Mesodermal cell (in vitro differentiated cells): ENCODE data around the gene KAZN.
A peak's percentile ranks its signal among the peaks of the same experiment; 100 is the strongest.

Experiments
- H3K27ac ChIP-seq: 2 replicates; pipeline ENCODE4 v1.7.0; 2013; ENCODE audit warnings: mild to moderate bottlenecking, low read depth, low read length, moderate library complexity; ENCODE audit not compliant: severe bottlenecking
- H3K36me3 ChIP-seq: 2 replicates; pipeline ENCODE4 v1.7.1; 2013; ENCODE audit warnings: mild to moderate bottlenecking, low read length, moderate library complexity; ENCODE audit not compliant: control insufficient read depth, insufficient read depth
- H3K4me1 ChIP-seq: one replicate; pipeline ENCODE4 v1.7.1; 2013; ENCODE audit warnings: mild to moderate bottlenecking, low read length; ENCODE audit not compliant: insufficient read depth, control insufficient read depth, poor library complexity, severe bottlenecking
- H3K4me3 ChIP-seq: 2 replicates; pipeline ENCODE4 v1.7.0; 2013; ENCODE audit warnings: low read length, control low read depth, mild to moderate bottlenecking; ENCODE audit not compliant: insufficient read depth, poor library complexity, severe bottlenecking; ENCODE audit errors: extremely low read depth
- H3K9me3 ChIP-seq: 2 replicates; pipeline ENCODE4 v1.7.1; 2013; ENCODE audit warnings: mild to moderate bottlenecking, low read length, moderate library complexity; ENCODE audit not compliant: control insufficient read depth
- WGBS, 2 experiments: methylation state at CpG; one replicate each; pipeline ENCODE4 v1.1.5; 2013; ENCODE audit warnings: missing lambda C conversion rate in 2 of 2; ENCODE audit not compliant: insufficient coverage in 2 of 2; 5-methylcytosine and 5-hydroxymethylcytosine counted together

KAZN gene

GRCh38 chr1:15007842-15008241 is 409.4 kb downstream of the KAZN start:
- peaks cover 21% of the 10 kb centered on the region for H3K4me1 ChIP-seq
- 94 to 95% methylated on average over 9 to 10 of the region's 12 CpGs for WGBS, 2 experiments
- H3K4me3 ChIP-seq = no peak overlapping the region
- H3K36me3 ChIP-seq = no peaks in the 10 kb centered on the region
- no peaks in the 10 kb centered on the region for H3K9me3 ChIP-seq
- H3K27ac ChIP-seq = peak overlapping the region; percentile 36

GRCh38 chr1:15008783-15009729 is 410.6 kb downstream of the KAZN start:
- Histone ChIP-seq H3K9me3 (no peaks in the 10 kb centered on the region), H3K4me1 (peaks cover 21% of the 10 kb centered on the region), H3K27ac (peak overlapping the region; percentile 53), H3K4me3 (no peak overlapping the region), H3K36me3 (no peaks in the 10 kb centered on the region)
- 83 to 86% methylated on average over 16 to 19 of the region's 19 CpGs for WGBS, 2 experiments

GRCh38 chr1:15011160-15011559 is 412.7 kb downstream of the KAZN start:
- H3K4me3 ChIP-seq = no peak overlapping the region
- H3K4me1 ChIP-seq = peaks cover 21% of the 10 kb centered on the region
- no peaks in the 10 kb centered on the region for H3K9me3 ChIP-seq
- no peaks in the 10 kb centered on the region for H3K36me3 ChIP-seq
- no peak overlapping the region for H3K27ac ChIP-seq
- WGBS, 2 experiments = 100% methylated on average over 1 of the region's 2 CpGs

GRCh38 chr1:15011661-15012060 is 413.2 kb downstream of the KAZN start:
- Histone ChIP-seq H3K36me3 (no peaks in the 10 kb centered on the region), H3K9me3 (no peaks in the 10 kb centered on the region), H3K4me3 (no peak overlapping the region), H3K27ac (no peak overlapping the region), H3K4me1 (peaks cover 21% of the 10 kb centered on the region)
- WGBS, 2 experiments = 83 to 86% methylated on average over 3 to 6 of the region's 8 CpGs

GRCh38 chr1:15012822-15013221 is 414.3 kb downstream of the KAZN start:
- Histone ChIP-seq H3K27ac (no peak overlapping the region), H3K4me1 (peaks cover 14% of the 10 kb centered on the region), H3K36me3 (no peaks in the 10 kb centered on the region), H3K9me3 (no peaks in the 10 kb centered on the region), H3K4me3 (no peak overlapping the region)
- 74 to 79% methylated on average over 5 to 6 of the region's 8 CpGs for WGBS, 2 experiments

- peaks cover 5% of the 10 kb centered on the region for H3K4me1 ChIP-seq
- no peaks in the 10 kb centered on the region for H3K9me3 ChIP-seq
- no peak overlapping the region for H3K27ac ChIP-seq
- H3K4me3 ChIP-seq = no peak overlapping the region
- whole genome bisulfite sequencing, 2 experiments = 89 to 92% methylated on average over 6 to 7 of the region's 8 CpGs
- H3K36me3 ChIP-seq = no peaks in the 10 kb centered on the region
Measured at GRCh38 chr1:15013767-15014166, 415.3 kb downstream of the KAZN start.

GRCh38 chr1:15014516-15014915 is 416.0 kb downstream of the KAZN start:
- Histone ChIP-seq H3K36me3 (no peaks in the 10 kb centered on the region), H3K4me3 (no peak overlapping the region), H3K27ac (no peak overlapping the region), H3K9me3 (no peaks in the 10 kb centered on the region), H3K4me1 (no peaks in the 10 kb centered on the region)
- 94 to 98% methylated on average over 9 of the region's 10 CpGs for WGBS, 2 experiments

- no peaks in the 10 kb centered on the region for H3K9me3 ChIP-seq
- WGBS, 2 experiments = 90 to 94% methylated on average over 9 of the region's 9 CpGs
- no peak overlapping the region for H3K27ac ChIP-seq
- peaks cover 4% of the 10 kb centered on the region for H3K36me3 ChIP-seq
- H3K4me1 ChIP-seq = peaks cover 7% of the 10 kb centered on the region
- H3K4me3 ChIP-seq = no peak overlapping the region
Measured at GRCh38 chr1:15016001-15016400, 417.5 kb downstream of the KAZN start.

- H3K36me3 ChIP-seq = peaks cover 4% of the 10 kb centered on the region
- H3K9me3 ChIP-seq = no peaks in the 10 kb centered on the region
- WGBS, 2 experiments = 96 to 98% methylated on average over 7 of the region's 10 CpGs
- H3K4me1 ChIP-seq = peaks cover 13% of the 10 kb centered on the region
- H3K4me3 ChIP-seq = no peak overlapping the region
- no peak overlapping the region for H3K27ac ChIP-seq
Measured at GRCh38 chr1:15016526-15016925, 418.0 kb downstream of the KAZN start.

- Histone ChIP-seq H3K4me3 (no peak overlapping the region), H3K36me3 (peaks cover 4% of the 10 kb centered on the region), H3K9me3 (no peaks in the 10 kb centered on the region), H3K4me1 (peaks cover 13% of the 10 kb centered on the region), H3K27ac (no peak overlapping the region)
- 96% methylated on average over 6 of the region's 7 CpGs for WGBS, 2 experiments
Measured at GRCh38 chr1:15017120-15017519, 418.6 kb downstream of the KAZN start.

GRCh38 chr1:15018767-15019166 is 420.3 kb downstream of the KAZN start:
- H3K27ac ChIP-seq = no peak overlapping the region
- 90 to 97% methylated on average over 2 to 3 of the region's 4 CpGs for WGBS, 2 experiments
- H3K4me1 ChIP-seq = peaks cover 13% of the 10 kb centered on the region

More at GRCh38 chr1:15018767-15019166, 420.3 kb downstream of the KAZN start:
- Histone ChIP-seq H3K4me3 (no peak overlapping the region), H3K9me3 (no peaks in the 10 kb centered on the region), H3K36me3 (peaks cover 4% of the 10 kb centered on the region)
